NCI-H524 treated with DMSO at 0.1 percent for 48 hours (cell line): Measurements from ENCODE around the gene CGRRF1.

Source experiments
- DNase-seq: peaks from one replicate; lab custom pipeline; 2025; lab: John Stamatoyannopoulos, UW

The CGRRF1 gene

DNA sequence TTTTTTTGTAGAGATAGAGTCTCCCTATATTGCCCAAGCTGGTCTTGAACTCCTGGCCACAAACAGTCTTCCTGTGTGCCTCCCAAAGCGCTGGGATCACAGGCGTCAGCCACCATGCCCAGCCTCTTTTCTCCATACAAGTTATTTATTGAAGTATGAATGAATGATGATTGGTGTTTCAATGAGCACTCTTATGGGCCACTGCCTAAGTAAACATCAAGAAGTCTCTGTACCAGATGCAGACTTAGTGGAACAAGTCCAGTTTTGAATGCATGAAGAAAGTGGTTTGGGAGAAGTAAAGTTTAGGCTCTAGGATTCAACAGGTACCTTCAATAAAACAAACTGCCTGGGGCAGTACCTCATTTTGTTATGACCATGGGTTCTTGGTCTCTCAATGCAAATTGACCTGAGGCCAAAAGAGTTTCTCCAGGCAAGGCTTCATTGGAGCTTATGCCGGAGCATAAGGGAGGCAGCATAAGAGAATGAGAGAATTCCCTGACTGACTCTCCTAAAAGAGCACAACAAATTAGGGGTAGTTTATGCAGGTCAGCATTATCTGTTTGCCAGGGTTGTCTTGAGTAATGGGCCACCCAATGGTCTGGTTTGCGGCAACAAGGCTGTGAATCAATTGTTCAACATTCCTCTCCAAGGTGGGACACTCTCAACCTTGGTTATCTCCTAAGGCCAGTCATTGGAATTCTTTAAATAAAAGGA is 19.8 kb upstream of the CGRRF1 start:
- no peak for DNase-seq

DNA sequence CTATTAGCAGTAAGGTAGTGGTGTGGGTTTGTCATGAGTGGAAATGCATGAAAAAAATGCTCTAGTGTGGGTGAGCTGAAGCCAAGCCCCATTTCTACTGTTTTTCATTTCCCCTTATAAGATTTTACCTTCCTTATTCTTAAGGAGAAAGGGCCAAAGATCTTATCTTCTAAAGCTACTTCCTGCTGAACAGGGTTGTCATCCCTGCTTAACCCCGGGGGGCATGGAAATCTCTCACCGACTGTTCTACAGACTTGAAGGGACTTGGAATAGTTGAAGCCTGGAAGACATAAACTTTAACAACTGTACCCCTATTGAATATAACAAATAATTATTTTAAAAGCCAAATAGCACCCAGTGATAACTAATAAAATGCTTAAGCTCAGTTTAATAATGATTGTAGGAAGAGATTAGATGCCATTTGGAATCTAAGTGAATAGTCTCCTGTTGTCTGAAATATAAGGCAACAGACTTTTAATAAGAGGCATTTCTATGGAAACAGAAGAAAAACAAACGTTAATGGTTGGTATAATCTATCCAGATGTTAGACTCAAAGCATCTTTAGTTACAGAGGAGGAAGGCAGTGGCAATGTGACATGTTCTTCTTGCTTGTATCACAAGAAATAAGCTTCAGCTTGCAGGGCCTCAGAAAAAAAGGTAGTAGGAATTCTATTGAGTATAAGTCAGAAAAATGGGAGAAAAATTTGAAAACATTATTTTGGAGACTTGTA is 19.1 kb upstream of the CGRRF1 start:
- no peak for DNase-seq

DNA sequence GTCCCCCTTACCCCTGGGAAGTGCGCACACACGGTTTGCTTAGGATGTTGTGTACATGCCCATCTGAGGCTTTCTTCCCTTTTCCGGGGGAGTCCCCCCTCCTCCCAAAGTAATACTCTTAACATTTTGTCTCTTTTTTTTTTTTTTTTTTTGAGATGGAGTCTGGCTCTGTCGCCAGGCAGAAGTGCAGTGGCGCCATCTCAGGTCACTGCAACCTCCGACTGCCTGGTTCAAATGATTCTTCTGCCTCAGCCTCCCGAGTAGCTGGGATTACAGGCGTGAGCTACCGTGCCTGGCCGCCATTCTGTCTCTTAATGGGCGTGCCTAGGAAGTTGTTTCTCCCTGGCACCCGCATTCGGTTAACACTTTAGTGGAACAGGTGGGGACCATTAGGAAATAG is 16.4 kb upstream of the CGRRF1 start:
- DNase-seq, result no peak

DNA sequence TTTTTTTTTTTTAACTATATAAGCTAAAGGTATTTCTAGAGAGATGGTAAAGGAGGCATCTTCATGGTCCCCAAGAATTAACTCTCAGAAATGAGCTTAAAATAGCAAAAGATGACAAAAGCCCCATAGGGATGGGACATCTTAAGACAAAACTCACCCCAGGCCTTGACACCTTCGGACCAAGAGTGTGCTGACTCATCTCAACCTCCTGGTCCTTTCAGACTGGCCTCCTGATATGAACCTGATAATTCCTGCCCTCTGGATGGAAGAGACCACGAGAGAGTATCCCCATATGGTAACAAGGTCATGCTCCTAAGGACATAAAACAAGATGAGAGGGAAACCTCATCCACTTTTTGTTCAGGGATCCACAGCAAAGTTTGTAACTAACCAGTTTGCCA is 12.5 kb upstream of the CGRRF1 start:
- DNase-seq, result no peak

DNA sequence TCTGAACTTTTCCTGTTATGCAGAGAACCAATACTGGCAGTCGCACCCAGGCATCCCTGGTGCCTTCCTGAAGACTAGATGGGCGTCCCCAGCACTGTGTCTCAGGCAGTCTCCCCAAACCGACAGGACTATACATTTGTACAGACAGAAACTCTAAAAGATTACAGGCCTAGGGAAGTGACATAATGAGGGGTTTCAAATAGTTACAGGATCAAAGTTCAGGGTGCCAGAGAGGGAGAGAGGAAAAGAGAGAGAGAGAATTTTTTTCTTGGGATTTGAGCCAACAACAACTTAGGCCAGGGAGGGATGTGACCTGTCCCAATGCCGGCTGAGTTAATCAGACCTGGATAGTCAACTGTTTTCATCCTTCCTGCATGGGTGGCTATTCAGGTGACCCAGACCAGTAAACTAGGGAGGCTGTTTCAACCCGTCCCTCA is 11.6 kb upstream of the CGRRF1 start:
- no peak for DNase-seq

DNA sequence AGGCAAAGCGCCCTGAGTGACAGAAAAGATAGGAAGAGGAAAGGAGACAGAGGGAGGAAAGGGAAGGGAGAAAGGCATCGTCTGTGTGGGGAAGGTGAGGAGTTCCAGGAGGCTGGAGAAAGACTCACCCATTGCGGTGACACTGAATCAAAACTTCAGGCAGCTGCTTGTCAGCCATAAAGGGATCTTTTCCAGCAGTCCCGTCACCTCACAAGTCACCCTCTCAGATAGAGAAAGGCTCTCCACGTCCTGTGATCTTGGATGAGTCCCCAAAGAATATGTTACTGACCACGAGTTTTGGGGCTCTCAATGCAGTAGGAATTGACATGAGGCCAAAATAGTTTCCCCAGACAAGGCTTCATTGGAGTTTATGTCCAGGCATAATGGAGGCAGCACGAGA is 11.1 kb upstream of the CGRRF1 start:
- DNase-seq, result no peak

DNA sequence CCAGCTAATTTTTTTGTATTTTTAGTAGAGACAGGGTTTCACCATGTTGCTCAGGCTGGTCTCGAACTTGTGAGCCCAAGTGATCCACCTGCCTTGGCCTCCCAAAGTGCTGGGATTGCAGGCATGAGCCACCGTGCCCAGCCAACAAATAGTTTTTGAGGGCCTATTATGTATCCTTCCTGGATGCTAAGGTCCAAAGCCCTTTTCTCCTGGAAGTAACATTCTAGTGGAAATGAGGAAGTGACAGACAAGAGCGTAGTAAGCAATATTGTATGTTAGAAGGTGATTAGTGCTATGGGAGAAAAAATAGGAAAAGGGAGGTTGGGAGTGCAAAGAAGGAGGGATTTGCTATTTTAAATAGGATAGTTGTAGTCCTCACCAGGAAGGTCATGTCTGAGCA is 9.0 kb upstream of the CGRRF1 start:
- no peak for DNase-seq

DNA sequence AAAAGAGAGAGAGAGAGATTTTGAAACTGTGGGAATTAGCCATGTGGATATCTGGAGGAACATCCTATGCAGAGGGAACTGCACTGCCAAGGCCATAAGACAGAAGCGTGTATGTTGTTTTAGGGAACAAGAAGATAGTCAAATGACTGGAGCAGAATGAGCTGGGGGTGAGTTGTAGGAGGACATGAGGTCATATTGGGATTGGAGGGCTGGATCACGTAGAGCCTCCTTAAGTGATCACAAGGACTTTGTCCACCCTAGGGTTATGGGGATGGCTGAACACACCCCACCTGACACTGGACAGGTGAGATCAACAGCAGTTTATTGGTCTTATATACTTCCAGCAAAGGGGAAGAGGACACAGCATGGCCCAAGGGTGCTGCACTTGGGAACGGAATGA is 8.2 kb upstream of the CGRRF1 start:
- DNase-seq, result no peak

DNA sequence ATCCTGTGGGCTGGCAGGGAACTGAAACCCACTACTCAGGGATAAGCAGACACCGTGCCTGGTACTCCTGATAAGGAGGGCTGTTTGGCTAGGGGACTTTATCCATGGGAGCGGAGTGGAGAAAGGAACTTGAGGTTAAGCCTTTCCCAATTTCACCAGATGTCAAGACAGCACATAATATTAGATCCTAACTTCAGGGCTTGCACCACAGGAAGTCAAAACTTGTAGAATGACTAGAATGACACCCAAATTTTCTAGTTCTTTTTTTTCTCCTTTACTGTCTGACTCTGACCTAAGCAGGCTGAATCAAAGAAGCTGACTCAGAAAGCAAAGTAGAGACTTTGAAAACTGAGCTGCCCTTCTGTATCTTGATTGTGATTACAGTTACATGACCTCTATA is 7.1 kb upstream of the CGRRF1 start:
- DNase-seq, result no peak

DNA sequence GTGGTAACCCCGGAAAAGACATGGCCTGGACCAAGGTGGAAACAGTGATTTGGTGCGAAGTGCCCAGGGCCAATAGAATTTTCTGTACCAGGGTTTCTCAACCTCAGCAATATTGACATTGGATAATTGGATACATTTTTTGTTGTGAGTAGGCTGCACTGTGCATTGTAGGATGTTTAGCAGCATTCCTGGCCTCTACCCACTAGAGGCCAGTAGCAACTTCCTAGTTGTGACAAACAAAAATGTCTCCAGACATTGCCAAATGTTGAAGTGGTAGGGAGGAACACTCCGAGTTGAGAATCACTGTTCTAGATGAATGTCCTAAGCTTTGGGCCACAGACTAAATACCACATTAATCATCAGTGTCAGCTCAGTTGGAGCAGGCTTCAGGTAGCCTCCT is 6.2 kb upstream of the CGRRF1 start:
- DNase-seq, result no peak

DNA sequence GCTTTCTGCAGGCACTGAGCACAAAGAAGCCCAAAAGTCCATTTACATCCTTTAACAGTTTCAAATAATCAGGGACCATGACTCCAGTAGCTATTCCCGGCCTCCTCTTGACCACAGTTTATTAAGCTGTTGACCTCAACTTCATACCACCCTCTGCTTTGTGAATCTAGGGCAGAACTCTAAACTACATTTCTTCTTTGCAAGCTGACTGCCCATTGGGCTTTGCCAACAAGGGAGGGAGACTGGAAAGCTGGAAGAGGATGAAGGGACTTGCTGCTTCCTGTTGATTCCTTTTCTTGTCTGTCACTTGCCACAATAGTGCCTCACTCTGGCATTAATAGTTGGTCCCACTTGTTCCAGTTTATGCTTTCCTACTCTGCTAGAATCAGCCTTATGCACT is 2.7 kb downstream of the CGRRF1 start:
- DNase-seq, result no peak

DNA sequence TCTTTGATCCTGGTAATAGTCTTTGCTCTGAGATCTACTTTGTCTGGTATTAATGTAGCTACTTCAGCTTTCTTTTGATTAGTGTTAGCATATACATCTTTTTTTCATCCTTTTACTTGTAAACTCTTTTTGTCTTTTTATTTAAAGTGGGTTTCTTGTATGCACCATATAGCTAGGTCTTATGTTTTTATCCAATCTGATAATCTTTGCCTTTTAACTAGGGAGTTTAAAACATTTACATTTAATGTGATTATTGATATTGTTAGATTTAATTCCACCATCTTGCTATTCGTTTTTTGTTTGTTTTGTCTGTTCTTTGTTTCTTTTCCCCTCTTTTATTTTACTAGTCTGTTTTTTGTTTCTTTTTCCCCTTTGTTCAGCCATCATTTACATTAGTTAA is 6.0 kb downstream of the CGRRF1 start:
- no peak for DNase-seq

DNA sequence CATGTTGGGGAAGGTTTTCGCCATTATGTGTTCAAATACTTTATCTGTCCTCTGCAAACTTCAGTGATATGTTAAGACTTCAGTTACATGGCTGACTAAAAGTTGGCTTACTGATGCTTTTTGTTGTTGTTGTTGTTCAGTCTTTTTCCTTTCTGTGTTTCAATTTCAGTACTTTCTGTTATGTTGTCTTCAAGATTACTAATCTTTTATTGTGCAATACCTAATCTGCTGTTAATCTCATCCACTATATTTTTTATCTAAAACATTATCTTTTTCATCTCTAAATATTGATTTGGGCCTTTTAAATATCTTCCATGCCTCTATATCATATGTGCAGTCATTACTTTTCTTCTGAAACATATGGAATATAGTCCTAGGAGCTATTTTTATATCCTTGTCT is 7.0 kb downstream of the CGRRF1 start:
- no peak for DNase-seq

DNA sequence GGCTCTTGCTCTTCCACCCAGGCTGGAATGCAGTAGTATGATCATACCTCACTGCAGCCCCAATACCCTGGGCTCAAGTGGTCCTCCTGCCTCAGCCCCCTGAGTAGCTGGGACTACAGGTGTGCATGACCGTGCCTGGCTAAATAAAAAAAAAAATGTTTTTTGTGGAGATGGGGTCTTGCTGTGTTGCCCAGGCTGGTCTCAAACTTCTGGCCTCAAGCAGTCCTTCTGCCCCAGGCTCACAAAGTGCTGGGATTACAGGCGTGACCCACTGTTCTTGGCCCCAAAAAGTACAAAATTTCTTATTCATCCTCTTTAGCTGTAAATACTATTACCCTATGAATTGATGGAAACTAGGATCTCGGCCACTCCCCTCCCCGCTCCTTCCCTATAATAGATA is 14.7 kb downstream of the CGRRF1 start:
- DNase-seq, result no peak

DNA sequence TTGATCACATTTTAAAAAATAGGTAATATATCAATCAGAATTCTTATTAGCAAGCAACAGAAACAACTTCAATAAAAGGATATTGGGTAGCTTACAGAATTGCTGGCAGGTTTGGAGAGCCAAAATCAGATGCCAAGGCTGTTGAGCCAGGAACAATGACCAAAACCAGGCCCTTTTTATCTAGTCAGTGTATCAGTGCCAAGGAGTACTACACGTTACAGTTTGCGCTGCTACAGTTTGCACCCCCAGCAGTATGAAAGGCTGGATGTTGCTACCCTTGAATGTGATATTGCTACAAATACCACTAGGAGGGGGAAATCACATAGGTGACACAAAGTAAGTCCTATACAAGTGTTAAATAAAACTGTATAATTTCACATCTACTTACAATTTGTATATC is 19.3 kb downstream of the CGRRF1 start:
- no peak for DNase-seq

DNA sequence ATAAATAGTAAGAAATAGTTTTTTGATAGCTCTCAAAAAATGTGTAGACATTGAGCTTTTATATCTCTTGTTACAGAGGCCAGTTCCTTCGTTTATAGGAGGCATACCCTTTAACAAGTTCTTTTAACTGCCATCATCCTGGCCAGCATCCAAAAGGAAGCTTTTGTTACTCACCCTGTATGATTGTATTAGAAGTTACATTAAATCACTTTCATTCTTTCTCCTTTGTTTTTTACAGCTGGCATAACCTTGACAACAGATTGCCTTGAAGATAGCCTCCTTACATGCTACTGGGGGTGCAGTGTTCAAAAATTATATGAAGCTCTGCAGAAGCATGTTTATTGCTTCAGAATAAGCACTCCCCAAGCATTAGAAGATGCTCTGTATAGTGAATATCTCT is 20.1 kb downstream of the CGRRF1 start:
- DNase-seq, result no peak

DNA sequence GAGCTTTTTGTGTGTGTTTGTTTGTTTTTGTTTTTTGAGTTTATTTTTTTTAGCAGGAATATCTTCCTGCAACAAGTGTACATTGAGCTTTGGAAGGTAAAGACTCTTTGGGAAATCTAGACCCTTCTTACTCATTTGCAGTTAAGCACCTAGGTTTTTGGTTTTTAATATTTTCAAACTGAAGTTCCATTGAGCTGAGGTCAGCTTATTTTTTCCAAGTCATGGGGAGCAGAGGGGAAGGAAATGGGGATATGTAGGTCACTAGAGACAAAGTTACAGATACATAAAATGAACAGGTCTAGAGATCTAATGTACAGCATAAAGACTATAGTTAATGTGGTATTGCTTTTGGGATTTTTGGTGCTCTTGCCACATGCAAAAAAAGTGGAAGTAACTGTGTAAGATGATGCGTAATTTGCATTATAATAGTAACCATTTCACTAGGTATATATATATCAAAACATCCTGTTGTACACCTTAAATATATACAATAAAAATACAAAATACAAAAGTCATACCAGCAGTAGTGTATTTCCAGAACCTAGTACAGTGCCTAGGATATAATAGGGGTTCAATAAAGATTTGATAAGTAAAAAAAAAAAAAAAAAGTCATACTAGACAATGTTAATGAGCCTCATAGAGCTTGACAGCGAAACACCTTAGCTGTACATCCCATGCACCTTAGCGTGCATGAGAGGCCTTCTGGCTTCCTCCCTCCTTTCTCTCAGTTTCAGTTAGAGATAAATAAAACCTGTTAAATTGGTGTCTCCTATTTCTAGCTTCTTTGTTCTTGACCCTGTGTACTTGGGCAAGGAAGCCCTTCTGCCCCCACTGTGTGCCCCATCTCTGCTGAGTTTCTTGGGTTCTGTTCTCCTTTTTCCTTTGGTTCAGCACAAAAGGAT is 22.7 kb downstream of the CGRRF1 start:
- DNase-seq, result no peak

DNA sequence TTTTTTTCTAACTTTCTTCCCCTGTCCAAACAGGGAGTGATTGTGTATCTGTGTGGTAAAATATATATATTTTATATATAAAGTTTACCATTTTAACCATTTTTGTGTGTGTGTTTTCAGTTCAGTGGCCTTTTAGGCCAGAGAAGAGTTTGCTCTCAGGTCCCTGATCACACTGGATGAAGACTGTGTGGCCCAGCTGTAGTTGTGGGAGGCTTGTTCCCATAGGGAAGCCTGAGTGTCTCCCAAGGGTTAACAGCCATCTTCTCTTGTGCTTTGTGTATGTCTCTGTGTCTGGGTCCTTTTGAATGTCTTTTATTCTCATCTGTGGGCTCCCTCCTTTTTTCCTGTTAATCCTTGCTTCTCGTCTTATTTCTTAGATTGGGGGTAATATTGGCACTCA is 23.4 kb downstream of the CGRRF1 start:
- no peak for DNase-seq

DNA sequence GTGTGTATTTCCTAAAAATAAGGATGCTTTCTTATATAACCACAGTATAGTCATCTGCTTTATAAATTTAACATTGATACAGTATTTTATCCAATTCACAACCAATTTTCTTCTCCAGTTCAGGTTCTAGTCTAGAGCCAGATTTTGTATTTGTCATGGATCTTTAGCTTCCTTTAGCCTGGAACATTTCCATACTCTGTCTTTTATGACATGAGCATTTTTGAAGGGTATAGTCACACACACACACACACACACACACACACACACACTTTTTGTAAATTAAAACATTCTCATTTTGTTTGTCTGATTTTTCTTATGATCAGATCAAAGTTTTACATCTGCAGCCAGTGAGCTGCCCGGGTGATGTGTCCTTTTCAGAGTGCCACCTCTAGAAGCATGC is 25.4 kb downstream of the CGRRF1 start:
- no peak for DNase-seq

DNA sequence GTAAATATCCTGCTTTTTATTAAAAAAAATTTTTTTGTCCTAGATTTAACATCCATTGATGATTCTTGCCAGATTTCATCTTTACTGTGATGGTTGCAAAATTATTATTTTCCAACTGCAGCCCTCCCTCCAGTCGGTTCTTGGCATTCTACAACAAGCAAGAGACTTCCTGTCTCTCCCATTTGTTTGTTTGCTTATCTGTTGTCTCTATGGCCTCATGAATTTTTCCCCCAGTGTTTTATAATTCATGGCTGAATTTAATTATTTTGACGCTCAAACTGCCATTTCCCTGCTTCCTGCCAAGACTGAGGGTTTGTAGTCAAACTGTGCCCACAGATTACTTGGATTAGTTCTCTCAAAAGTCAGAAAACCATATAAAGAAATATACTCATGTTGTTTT is 25.9 kb downstream of the CGRRF1 start:
- DNase-seq, result no peak

DNA sequence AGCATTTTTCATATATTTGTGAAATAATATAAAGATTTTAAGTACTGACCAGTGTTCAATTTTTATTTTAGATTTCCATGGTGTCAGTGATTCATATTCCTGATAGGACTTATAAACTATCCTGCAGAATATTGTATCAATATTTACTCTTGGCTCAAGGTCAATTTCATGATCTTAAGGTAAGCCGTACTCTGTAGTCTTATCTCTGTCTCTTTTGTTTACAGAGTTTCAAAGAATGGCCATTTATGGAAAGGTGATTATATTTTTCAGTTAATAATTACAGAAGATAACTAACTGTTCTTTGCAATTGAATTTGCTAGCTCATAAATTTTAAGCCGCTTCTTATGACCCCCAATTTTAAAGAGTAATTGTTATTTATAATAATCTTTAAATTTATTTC is 27.9 kb downstream of the CGRRF1 start:
- DNase-seq, result no peak

DNA sequence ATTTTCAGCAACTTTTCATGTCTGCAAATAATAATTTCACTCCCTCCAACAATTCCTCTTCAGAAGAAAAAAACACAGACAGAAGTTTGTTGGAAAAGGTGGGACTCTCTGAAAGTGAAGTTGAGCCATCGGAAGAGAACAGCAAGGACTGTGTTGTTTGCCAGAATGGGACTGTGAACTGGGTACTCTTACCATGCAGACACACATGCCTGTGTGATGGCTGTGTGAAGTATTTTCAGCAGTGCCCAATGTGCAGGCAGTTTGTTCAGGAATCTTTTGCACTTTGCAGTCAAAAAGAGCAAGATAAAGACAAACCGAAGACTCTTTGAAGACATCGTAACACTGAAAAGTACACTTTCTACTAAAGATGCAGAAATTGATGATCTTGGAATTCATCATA is 28.3 kb downstream of the CGRRF1 start:
- DNase-seq, result no peak

DNA sequence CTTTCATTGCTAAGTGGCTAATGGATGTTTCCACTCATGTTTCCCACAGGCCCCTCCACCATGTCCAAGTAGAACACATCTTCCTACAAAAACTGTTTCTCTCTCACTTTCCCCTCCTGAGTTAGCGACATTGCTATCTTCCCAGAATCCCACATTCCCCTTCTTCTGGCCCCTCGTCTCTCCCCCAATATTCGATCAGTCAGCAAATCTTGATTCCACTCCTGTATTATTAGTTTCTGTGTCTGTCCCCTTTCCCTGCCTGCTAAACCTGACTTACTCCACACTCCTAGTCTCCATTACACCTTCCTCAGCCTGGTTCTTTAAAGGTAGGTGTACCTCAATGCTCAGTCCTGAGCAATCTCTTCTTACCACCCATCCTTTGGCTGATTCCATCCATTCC is 37.9 kb downstream of the CGRRF1 start:
- no peak for DNase-seq
